Measurements from ENCODE around the gene MAP7D3. TPM values are rescaled to one million over a fixed set of nuclear protein-coding genes. Genes with fewer than 3 reads are reported as not detected.

Gene MAP7D3
- total RNA-seq, 1 experiment from 2014 or later = 19.0 TPM

- Histone ChIP-seq H3K27ac (no peak overlapping the region), H3K79me2 (ENCODE audit: low read depth) (no peaks in the 10 kb centered on the region), H3K9me2 (ENCODE audit: insufficient read depth) (no peaks in the 10 kb centered on the region), H3K9me3 (ENCODE audit: insufficient read depth, low read depth) (no peaks in the 10 kb centered on the region), H3K4me2 (no peak overlapping the region), H2AFZ (no peak overlapping the region), H3K4me1 (replicated peaks; ENCODE audit: insufficient read depth) (peaks cover 20% of the 10 kb centered on the region), H3K36me3 (ENCODE audit: low read depth) (peaks cover 5% of the 10 kb centered on the region; the same call in 1 of the 2 replicates), H3K4me3 (no peak overlapping the region), H3K27me3 (ENCODE audit: insufficient read depth, low read depth) (no peaks in the 10 kb centered on the region), H3F3A (ENCODE audit: insufficient read depth, low read depth) (peaks cover 11% of the 10 kb centered on the region; the same call in 1 of the 2 replicates), H4K20me1 (ENCODE audit: insufficient read depth) (no peaks in the 10 kb centered on the region)
- ChIA-PET CTCF (no interaction called here), POLR2A (ENCODE audit: unreplicated experiment) (no interaction called here)
- intact Hi-C loops (cut with micrococcal nuclease; ENCODE audit: unreplicated experiment) = loop anchor here (5.0 kb wide), 1 partner anchor 45 kb away; no protein-coding TSS in a partner anchor
- no TSS peak for BruUV-seq (replicated peaks)
- no peak for DNase-seq
- TF ChIP-seq EZH2 (IDR thresholded peaks at IDR 0.05; ENCODE audit: low read depth) = no peak
- TF ChIP-seq, protein P1, sequence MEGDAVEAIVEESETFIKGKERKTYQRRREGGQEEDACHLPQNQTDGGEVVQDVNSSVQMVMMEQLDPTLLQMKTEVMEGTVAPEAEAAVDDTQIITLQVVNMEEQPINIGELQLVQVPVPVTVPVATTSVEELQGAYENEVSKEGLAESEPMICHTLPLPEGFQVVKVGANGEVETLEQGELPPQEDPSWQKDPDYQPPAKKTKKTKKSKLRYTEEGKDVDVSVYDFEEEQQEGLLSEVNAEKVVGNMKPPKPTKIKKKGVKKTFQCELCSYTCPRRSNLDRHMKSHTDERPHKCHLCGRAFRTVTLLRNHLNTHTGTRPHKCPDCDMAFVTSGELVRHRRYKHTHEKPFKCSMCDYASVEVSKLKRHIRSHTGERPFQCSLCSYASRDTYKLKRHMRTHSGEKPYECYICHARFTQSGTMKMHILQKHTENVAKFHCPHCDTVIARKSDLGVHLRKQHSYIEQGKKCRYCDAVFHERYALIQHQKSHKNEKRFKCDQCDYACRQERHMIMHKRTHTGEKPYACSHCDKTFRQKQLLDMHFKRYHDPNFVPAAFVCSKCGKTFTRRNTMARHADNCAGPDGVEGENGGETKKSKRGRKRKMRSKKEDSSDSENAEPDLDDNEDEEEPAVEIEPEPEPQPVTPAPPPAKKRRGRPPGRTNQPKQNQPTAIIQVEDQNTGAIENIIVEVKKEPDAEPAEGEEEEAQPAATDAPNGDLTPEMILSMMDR (conservative IDR thresholded peaks at IDR 0.05) = no peak
Measured at GRCh38 chrX:136211766-136212556, 39.2 kb downstream of the MAP7D3 start.

GRCh38 chrX:136210806-136211205, 40.4 kb downstream of the MAP7D3 start:
- ChIA-PET POLR2A (ENCODE audit: unreplicated experiment) (no interaction called here), CTCF (no interaction called here)
- no peaks in the 10 kb centered on the region for H3K9me2 ChIP-seq (ENCODE audit: insufficient read depth)
- no peak overlapping the region for H3K4me3 ChIP-seq
- no TSS peak for BruUV-seq (replicated peaks)
- H3K36me3 ChIP-seq (ENCODE audit: low read depth) = no peaks in the 10 kb centered on the region; the same call in 1 of the 2 replicates
- no peaks in the 10 kb centered on the region for H3K79me2 ChIP-seq (ENCODE audit: low read depth)
- no peak overlapping the region for H3K4me2 ChIP-seq
- no peak for DNase-seq
- no peaks in the 10 kb centered on the region for H3K27me3 ChIP-seq (ENCODE audit: insufficient read depth, low read depth)
- H3K27ac ChIP-seq = no peak overlapping the region
- H2AFZ ChIP-seq = no peak overlapping the region
- TF ChIP-seq EZH2 (IDR thresholded peaks at IDR 0.05; ENCODE audit: low read depth) = no peak
- no peaks in the 10 kb centered on the region for H3K9me3 ChIP-seq (ENCODE audit: insufficient read depth, low read depth)
- H4K20me1 ChIP-seq (ENCODE audit: insufficient read depth) = no peaks in the 10 kb centered on the region
- intact Hi-C loops (cut with micrococcal nuclease; ENCODE audit: unreplicated experiment) = loop anchor here (5.0 kb wide), 1 partner anchor 44 kb away; no protein-coding TSS in a partner anchor
- peaks cover 11% of the 10 kb centered on the region; the same call in 1 of the 2 replicates for H3F3A ChIP-seq (ENCODE audit: insufficient read depth, low read depth)
- peaks cover 19% of the 10 kb centered on the region for H3K4me1 ChIP-seq (replicated peaks; ENCODE audit: insufficient read depth)

- H3K27me3 ChIP-seq (ENCODE audit: insufficient read depth, low read depth) = no peaks in the 10 kb centered on the region
- H3K27ac ChIP-seq = no peak overlapping the region
- no peaks in the 10 kb centered on the region for H4K20me1 ChIP-seq (ENCODE audit: insufficient read depth)
- TF ChIP-seq, protein P1 (conservative IDR thresholded peaks at IDR 0.05) = no peak
- TF ChIP-seq EZH2 (IDR thresholded peaks at IDR 0.05; ENCODE audit: low read depth) = no peak
- no peak for DNase-seq
- H3K4me1 ChIP-seq (replicated peaks; ENCODE audit: insufficient read depth) = peaks cover 17% of the 10 kb centered on the region
- H2AFZ ChIP-seq = no peak overlapping the region
- no peaks in the 10 kb centered on the region for H3K9me2 ChIP-seq (ENCODE audit: insufficient read depth)
- H3K4me2 ChIP-seq = no peak overlapping the region
- ChIA-PET CTCF (no interaction called here), POLR2A (ENCODE audit: unreplicated experiment) (no interaction called here)
- BruUV-seq (replicated peaks) = no TSS peak
- H3F3A ChIP-seq (ENCODE audit: insufficient read depth, low read depth) = peaks cover 7% of the 10 kb centered on the region; the same call in 1 of the 2 replicates
- no peak overlapping the region for H3K4me3 ChIP-seq
- no peaks in the 10 kb centered on the region for H3K36me3 ChIP-seq (ENCODE audit: low read depth)
- no peaks in the 10 kb centered on the region for H3K9me3 ChIP-seq (ENCODE audit: insufficient read depth, low read depth)
- no peaks in the 10 kb centered on the region for H3K79me2 ChIP-seq (ENCODE audit: low read depth)
- intact Hi-C loops (cut with micrococcal nuclease; ENCODE audit: unreplicated experiment) = loop anchor here (5.0 kb wide), 1 partner anchor 43 kb away; no protein-coding TSS in a partner anchor
Measured at GRCh38 chrX:136210243-136210642, 41.0 kb downstream of the MAP7D3 start.
